ENCODE measurements around the gene CTNNA3. TPM values are rescaled to one million over a fixed set of nuclear protein-coding genes. Genes with fewer than 3 reads are reported as not detected.

CTNNA3 gene
- polyA plus RNA-seq, 1 donor from 2014 or later, result 0.14 TPM

DNA sequence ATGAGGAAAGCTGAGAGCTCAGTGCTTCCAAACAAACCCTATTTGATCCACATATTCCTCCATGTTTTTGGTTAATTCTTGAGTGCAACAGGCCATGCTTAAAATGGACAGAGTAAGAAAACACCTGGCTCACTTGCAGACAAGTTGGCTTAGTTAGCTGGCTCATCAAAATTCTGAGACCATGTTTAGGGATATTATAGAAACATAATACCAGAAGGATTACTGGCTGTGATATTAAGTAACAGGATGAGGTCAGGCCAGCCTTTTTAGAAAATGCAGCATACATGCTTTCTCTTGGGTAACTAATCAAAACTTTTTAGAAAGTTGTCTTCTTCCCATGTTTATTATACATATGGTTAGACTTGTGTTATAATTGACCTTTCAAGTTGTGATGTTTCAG lies 1637.4 kb downstream of the CTNNA3 start:
- no peaks in the 10 kb centered on the region for H3K9me3 ChIP-seq (ENCODE audit: low read length)
- H3K27ac ChIP-seq (ENCODE audit: low read length), result no peak overlapping the region
- H4K20me1 ChIP-seq (ENCODE audit: insufficient read depth), result no peaks in the 10 kb centered on the region
- H3K27me3 ChIP-seq (ENCODE audit: insufficient read depth, low read depth, low read length), result no peaks in the 10 kb centered on the region
- no peak overlapping the region for H3K4me2 ChIP-seq (ENCODE audit: low read length)
- no peak overlapping the region for H3K9ac ChIP-seq (ENCODE audit: low read length)
- no peak overlapping the region for H3K4me3 ChIP-seq (ENCODE audit: low read length)
- no peaks in the 10 kb centered on the region for H3K9me2 ChIP-seq (ENCODE audit: insufficient read depth, low read length)
- H3F3A ChIP-seq (ENCODE audit: insufficient read depth, low read length, poor library complexity, severe bottlenecking), result no peaks in the 10 kb centered on the region
- H3K36me3 ChIP-seq (ENCODE audit: insufficient read depth, low read length), result no peaks in the 10 kb centered on the region
- H3K79me2 ChIP-seq (replicated peaks; ENCODE audit: insufficient read depth, low read length), result no peaks in the 10 kb centered on the region
- no peak overlapping the region for H2AFZ ChIP-seq (ENCODE audit: low read depth, low read length)
- TF ChIP-seq EZH2 (IDR thresholded peaks at IDR 0.05; ENCODE audit: borderline replicate concordance, insufficient read depth, low read length, poor library complexity, severe bottlenecking) (no peak), MXI1 (conservative IDR thresholded peaks at IDR 0.05; ENCODE audit: poor library complexity, severe bottlenecking) (no peak), CTCF (IDR thresholded peaks at IDR 0.05; ENCODE audit: poor library complexity, severe bottlenecking) (no peak), RAD21 (conservative IDR thresholded peaks at IDR 0.05) (no peak), REST (IDR thresholded peaks at IDR 0.05; ENCODE audit: borderline replicate concordance) (no peak), SMC3 (conservative IDR thresholded peaks at IDR 0.05; ENCODE audit: poor library complexity) (no peak), EP300 (conservative IDR thresholded peaks at IDR 0.05; ENCODE audit: poor library complexity, severe bottlenecking) (no peak), TAF1 (IDR thresholded peaks at IDR 0.05; ENCODE audit: low read depth) (no peak)

DNA sequence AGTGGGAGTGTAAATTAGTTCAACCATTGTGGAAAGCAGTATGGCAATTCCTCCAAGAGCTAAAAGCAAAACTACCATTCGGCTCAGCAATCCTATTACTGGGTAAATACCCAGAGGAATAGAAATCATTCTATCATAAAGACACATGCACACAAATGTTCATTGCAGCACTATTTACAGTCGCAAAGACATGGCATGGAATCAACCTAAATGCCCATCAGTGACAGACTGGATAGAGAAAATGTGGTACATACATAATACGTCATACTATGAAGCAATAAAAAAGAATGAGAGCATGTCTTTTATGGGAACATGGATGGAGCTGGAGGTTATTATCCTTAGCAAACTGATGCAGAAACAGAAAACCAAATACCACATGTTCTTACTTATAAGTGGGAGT lies 1646.7 kb downstream of the CTNNA3 start:
- H4K20me1 ChIP-seq (ENCODE audit: insufficient read depth), result no peaks in the 10 kb centered on the region
- no peaks in the 10 kb centered on the region for H3K9me3 ChIP-seq (ENCODE audit: low read length)
- H3F3A ChIP-seq (ENCODE audit: insufficient read depth, low read length, poor library complexity, severe bottlenecking), result no peaks in the 10 kb centered on the region
- no peak overlapping the region for H3K27ac ChIP-seq (ENCODE audit: low read length)
- no peaks in the 10 kb centered on the region for H3K36me3 ChIP-seq (ENCODE audit: insufficient read depth, low read length)
- no peak overlapping the region for H3K9ac ChIP-seq (ENCODE audit: low read length)
- no peak overlapping the region for H3K4me3 ChIP-seq (ENCODE audit: low read length)
- H3K79me2 ChIP-seq (replicated peaks; ENCODE audit: insufficient read depth, low read length), result no peaks in the 10 kb centered on the region
- no peak overlapping the region for H2AFZ ChIP-seq (ENCODE audit: low read depth, low read length)
- no peaks in the 10 kb centered on the region for H3K27me3 ChIP-seq (ENCODE audit: insufficient read depth, low read depth, low read length)
- H3K9me2 ChIP-seq (ENCODE audit: insufficient read depth, low read length), result no peaks in the 10 kb centered on the region
- no peak overlapping the region for H3K4me2 ChIP-seq (ENCODE audit: low read length)
- TF ChIP-seq MXI1 (conservative IDR thresholded peaks at IDR 0.05; ENCODE audit: poor library complexity, severe bottlenecking) (no peak), POLR2AphosphoS5 (IDR thresholded peaks at IDR 0.05) (peak; percentile 53), REST (IDR thresholded peaks at IDR 0.05; ENCODE audit: borderline replicate concordance) (no peak), EP300 (conservative IDR thresholded peaks at IDR 0.05; ENCODE audit: poor library complexity, severe bottlenecking) (peak; percentile 62)
